ENCODE results near the gene LIMS1. TPM values are rescaled to one million over a fixed set of nuclear protein-coding genes. Genes with fewer than 3 reads are reported as not detected.
"Not testable (repeated sequence)": the region's sequence is repeated elsewhere in the genome, so short reads cannot be mapped to it uniquely, and the experiment has no call there.

Gene LIMS1
- total and polyA plus RNA-seq, 2 experiments from 2014 or later, result 28.6 to 36.9 TPM

DNA sequence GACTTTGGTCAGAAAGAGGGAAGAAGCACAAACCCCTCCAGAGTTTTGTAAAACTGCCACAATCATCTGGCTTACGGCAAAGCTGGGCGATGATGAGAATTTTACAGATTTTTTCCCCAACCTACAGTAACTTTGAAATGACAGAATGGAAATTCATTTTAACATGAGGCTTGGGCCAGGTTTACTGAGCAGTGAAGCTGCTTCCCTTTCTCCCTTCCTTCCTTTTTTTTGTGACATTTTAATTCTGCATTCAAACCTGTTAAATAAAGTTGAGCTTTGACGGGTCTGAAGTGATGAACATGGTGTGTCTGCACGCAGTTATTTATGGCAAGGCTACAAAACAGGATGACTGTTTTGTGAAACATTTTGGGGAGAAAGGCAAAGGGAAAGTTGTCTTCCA lies 123.2 kb downstream of the LIMS1 start:
- ATAC-seq; H3K27ac Mint-ChIP-seq; H3K9me3 Mint-ChIP-seq; H3K4me1 ChIP-seq (ENCODE audit: insufficient read depth); H3K36me3 ChIP-seq (ENCODE audit: insufficient read depth); H3K4me3 ChIP-seq; H3K79me2 ChIP-seq (replicated peaks; ENCODE audit: insufficient read depth); H3F3A ChIP-seq (replicated peaks; ENCODE audit: low read depth); H3K36me3 Mint-ChIP-seq (ENCODE audit: low read depth); H3K4me2 ChIP-seq; DNase-seq (ENCODE audit: low spot score); H3K27ac ChIP-seq (ENCODE audit: low read depth); H3K27me3 Mint-ChIP-seq (ENCODE audit: insufficient read depth, low read depth, poor library complexity); H2AFZ ChIP-seq; H4K20me1 ChIP-seq (replicated peaks; ENCODE audit: insufficient read depth); H3K27me3 ChIP-seq (ENCODE audit: insufficient read depth); H3K4me3 Mint-ChIP-seq; H3K9me2 ChIP-seq (ENCODE audit: insufficient read depth): not testable (repeated sequence)
- peaks cover 19% of the 10 kb centered on the region; the same call in 2 of the 3 replicates for H3K4me1 Mint-ChIP-seq

DNA sequence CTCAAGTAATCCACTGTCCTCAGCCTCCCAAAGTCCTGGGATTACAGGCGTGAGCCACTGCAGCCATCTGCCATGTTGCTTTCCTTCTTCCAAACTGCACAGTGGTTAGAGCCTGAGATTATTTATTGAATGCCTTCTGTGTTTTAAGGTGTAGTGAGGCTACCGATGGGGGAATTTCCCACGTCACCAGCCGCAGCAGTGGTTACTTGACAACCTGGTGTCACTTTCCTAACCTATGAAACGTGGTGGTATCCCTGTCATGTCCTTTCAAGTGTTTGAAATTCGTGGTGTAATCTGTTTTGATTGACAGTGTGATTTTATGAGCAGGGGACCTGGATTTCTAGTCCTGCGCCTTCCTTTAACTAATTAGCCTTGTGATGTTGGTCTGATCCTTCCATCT lies 124.3 kb downstream of the LIMS1 start:
- not testable (repeated sequence) for H3K36me3 ChIP-seq (ENCODE audit: insufficient read depth); H3K27me3 Mint-ChIP-seq (ENCODE audit: insufficient read depth, low read depth, poor library complexity); H3K27me3 ChIP-seq (ENCODE audit: insufficient read depth); H3K4me1 ChIP-seq (ENCODE audit: insufficient read depth); H3K4me2 ChIP-seq; DNase-seq (ENCODE audit: low spot score); H3K79me2 ChIP-seq (replicated peaks; ENCODE audit: insufficient read depth); H3F3A ChIP-seq (replicated peaks; ENCODE audit: low read depth); H2AFZ ChIP-seq; ATAC-seq; H3K36me3 Mint-ChIP-seq (ENCODE audit: low read depth); H4K20me1 ChIP-seq (replicated peaks; ENCODE audit: insufficient read depth); H3K4me3 Mint-ChIP-seq; H3K9me2 ChIP-seq (ENCODE audit: insufficient read depth); H3K27ac ChIP-seq (ENCODE audit: low read depth); H3K27ac Mint-ChIP-seq; H3K9me3 Mint-ChIP-seq; H3K4me3 ChIP-seq
- H3K4me1 Mint-ChIP-seq, result peaks cover 17% of the 10 kb centered on the region; the same call in 2 of the 3 replicates

DNA sequence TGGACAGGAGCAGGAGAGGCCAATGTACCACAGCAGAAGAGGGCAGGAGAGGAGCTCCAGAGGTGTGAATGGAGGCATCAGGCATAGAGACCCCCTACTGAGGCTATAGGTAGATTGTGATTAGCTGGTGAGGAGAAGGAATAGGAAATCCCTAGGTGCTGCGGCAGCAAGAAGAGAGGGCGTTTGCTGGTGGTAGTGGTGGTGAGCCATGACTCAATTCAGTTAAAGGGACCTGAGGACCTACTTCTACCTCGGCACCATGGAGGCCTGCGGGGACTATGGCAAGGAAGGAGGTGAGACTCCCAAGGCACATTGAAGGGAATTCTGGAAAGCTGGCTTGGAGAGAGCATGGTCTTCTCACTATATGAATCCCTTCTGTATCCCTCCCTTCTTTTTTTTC lies 127.2 kb downstream of the LIMS1 start:
- not testable (repeated sequence) for H3K4me3 Mint-ChIP-seq; H4K20me1 ChIP-seq (replicated peaks; ENCODE audit: insufficient read depth); H3K79me2 ChIP-seq (replicated peaks; ENCODE audit: insufficient read depth); ATAC-seq; H3F3A ChIP-seq (replicated peaks; ENCODE audit: low read depth); H2AFZ ChIP-seq; H3K36me3 ChIP-seq (ENCODE audit: insufficient read depth); DNase-seq (ENCODE audit: low spot score); H3K27me3 ChIP-seq (ENCODE audit: insufficient read depth); H3K27me3 Mint-ChIP-seq (ENCODE audit: insufficient read depth, low read depth, poor library complexity); H3K9me3 Mint-ChIP-seq; H3K27ac ChIP-seq (ENCODE audit: low read depth); H3K36me3 Mint-ChIP-seq (ENCODE audit: low read depth); H3K4me2 ChIP-seq; H3K4me3 ChIP-seq; H3K9me2 ChIP-seq (ENCODE audit: insufficient read depth); H3K4me1 ChIP-seq (ENCODE audit: insufficient read depth)
- H3K27ac Mint-ChIP-seq, result 0 out of 2 replicates have a peak overlapping the region, but pooled peaks have one; percentile 75
- H3K4me1 Mint-ChIP-seq, result peaks cover 11% of the 10 kb centered on the region; the same call in 2 of the 3 replicates

DNA sequence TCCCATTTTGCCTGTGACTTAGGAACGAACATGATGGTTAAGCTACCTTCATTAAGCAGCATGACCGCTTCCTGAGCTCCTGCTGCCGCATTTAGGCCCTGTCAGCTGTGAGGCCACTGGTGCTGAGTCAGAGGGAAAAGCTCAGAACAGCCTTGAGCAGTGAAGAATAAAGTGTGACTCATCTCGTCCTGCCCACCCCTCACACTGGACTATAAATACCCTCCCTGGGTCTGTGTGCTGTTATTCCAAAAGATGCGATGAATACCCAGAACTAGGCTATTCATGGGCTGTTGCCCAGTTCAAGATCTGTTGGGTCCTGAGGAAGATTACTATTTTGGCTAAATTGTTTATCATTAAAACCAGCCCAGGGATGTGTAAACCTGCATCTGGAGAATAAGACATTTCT lies 127.9 kb downstream of the LIMS1 start:
- H3K9me3 Mint-ChIP-seq; H3K79me2 ChIP-seq (replicated peaks; ENCODE audit: insufficient read depth); H3K36me3 Mint-ChIP-seq (ENCODE audit: low read depth); H3K9me2 ChIP-seq (ENCODE audit: insufficient read depth); H3F3A ChIP-seq (replicated peaks; ENCODE audit: low read depth); H3K27ac ChIP-seq (ENCODE audit: low read depth); H3K4me3 ChIP-seq; H3K4me3 Mint-ChIP-seq; H2AFZ ChIP-seq; H4K20me1 ChIP-seq (replicated peaks; ENCODE audit: insufficient read depth); DNase-seq (ENCODE audit: low spot score); H3K27me3 ChIP-seq (ENCODE audit: insufficient read depth); H3K4me1 ChIP-seq (ENCODE audit: insufficient read depth); H3K4me2 ChIP-seq; H3K27me3 Mint-ChIP-seq (ENCODE audit: insufficient read depth, low read depth, poor library complexity); H3K36me3 ChIP-seq (ENCODE audit: insufficient read depth): not testable (repeated sequence)
- H3K4me1 Mint-ChIP-seq, result peaks cover 11% of the 10 kb centered on the region; the same call in 2 of the 3 replicates
- H3K27ac Mint-ChIP-seq, result peak overlapping the region; percentile 83
- ATAC-seq, result peak; percentile 72

DNA sequence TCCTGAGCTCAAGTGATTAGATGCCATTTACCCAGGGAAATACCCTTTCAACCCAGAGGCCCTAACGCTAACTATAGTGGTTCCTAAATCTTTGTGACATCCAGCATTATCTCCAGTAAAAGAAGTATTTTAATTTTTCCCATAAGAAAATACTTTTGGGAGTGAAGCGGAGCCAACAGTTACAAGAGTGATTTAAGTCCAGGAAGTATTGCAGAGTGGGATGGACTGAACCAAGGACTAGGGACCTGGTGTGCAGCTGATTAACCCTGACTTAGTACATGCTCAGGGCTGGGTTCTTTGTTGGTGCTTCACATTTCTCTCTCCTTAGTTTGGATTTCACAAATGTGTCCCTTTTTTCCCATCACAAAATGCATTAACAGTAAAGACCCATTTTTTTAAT lies 129.1 kb downstream of the LIMS1 start:
- DNase-seq (ENCODE audit: low spot score); H3K27me3 Mint-ChIP-seq (ENCODE audit: insufficient read depth, low read depth, poor library complexity); H3K27ac ChIP-seq (ENCODE audit: low read depth); H3K36me3 Mint-ChIP-seq (ENCODE audit: low read depth); ATAC-seq; H3K4me3 Mint-ChIP-seq; H3F3A ChIP-seq (replicated peaks; ENCODE audit: low read depth); H3K4me1 ChIP-seq (ENCODE audit: insufficient read depth); H3K27ac Mint-ChIP-seq; H3K9me3 Mint-ChIP-seq; H4K20me1 ChIP-seq (replicated peaks; ENCODE audit: insufficient read depth); H3K9me2 ChIP-seq (ENCODE audit: insufficient read depth); H2AFZ ChIP-seq; H3K79me2 ChIP-seq (replicated peaks; ENCODE audit: insufficient read depth); H3K27me3 ChIP-seq (ENCODE audit: insufficient read depth); H3K4me2 ChIP-seq; H3K4me3 ChIP-seq; H3K36me3 ChIP-seq (ENCODE audit: insufficient read depth): not testable (repeated sequence)
- H3K4me1 Mint-ChIP-seq, result peaks cover 11% of the 10 kb centered on the region; the same call in 2 of the 3 replicates

DNA sequence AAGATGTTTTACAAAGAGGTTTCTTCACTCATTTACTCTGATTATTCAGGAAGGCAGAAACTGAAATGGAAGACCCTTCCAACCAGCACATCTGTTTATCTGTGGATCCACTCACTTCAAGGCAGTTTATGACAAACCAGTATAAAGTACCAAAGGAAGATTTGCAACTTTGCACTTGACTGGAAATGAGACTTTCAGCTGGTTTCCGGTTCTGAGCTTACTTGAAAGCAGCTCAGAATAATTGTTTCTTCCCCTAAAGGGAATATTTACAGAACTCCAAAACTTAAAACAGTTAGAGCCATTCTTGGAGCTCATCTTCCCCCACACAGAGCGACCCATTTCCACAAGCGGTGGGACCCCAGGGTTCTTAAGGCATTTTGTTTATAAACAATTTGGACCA lies 129.8 kb downstream of the LIMS1 start:
- H3K36me3 ChIP-seq (ENCODE audit: insufficient read depth); H4K20me1 ChIP-seq (replicated peaks; ENCODE audit: insufficient read depth); H3K4me1 ChIP-seq (ENCODE audit: insufficient read depth); H2AFZ ChIP-seq; H3K4me2 ChIP-seq; H3K4me3 Mint-ChIP-seq; H3K27me3 ChIP-seq (ENCODE audit: insufficient read depth); DNase-seq (ENCODE audit: low spot score); ATAC-seq; H3K27me3 Mint-ChIP-seq (ENCODE audit: insufficient read depth, low read depth, poor library complexity); H3K9me2 ChIP-seq (ENCODE audit: insufficient read depth); H3K4me3 ChIP-seq; H3F3A ChIP-seq (replicated peaks; ENCODE audit: low read depth); H3K36me3 Mint-ChIP-seq (ENCODE audit: low read depth); H3K79me2 ChIP-seq (replicated peaks; ENCODE audit: insufficient read depth); H3K27ac ChIP-seq (ENCODE audit: low read depth); H3K27ac Mint-ChIP-seq; H3K9me3 Mint-ChIP-seq: not testable (repeated sequence)
- peaks cover 11% of the 10 kb centered on the region; the same call in 2 of the 3 replicates for H3K4me1 Mint-ChIP-seq

DNA sequence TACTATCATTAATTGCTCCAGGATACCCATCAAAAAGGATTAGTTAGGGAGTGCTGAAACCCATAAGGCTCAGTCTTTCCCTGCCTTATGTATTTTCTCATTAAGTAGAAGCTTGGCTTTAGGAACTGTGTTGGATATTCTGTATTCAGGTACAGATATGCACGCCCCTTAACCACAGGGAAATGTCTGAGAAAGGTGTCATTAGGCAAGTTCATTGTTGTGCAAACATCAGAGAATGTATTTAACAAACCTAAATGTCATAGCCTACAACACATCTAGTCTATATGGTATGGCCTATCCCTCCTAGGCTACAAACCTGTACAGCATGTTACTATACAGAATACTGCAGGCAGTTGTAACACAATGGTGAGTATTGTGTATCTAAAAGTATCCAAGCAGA lies 130.7 kb downstream of the LIMS1 start:
- H4K20me1 ChIP-seq (replicated peaks; ENCODE audit: insufficient read depth); DNase-seq (ENCODE audit: low spot score); H3K9me2 ChIP-seq (ENCODE audit: insufficient read depth); H3K27ac ChIP-seq (ENCODE audit: low read depth); H3K27me3 ChIP-seq (ENCODE audit: insufficient read depth); H3K36me3 ChIP-seq (ENCODE audit: insufficient read depth); H3K27ac Mint-ChIP-seq; H3K36me3 Mint-ChIP-seq (ENCODE audit: low read depth); H3K4me3 ChIP-seq; H3K4me2 ChIP-seq; H3K4me3 Mint-ChIP-seq; H3K27me3 Mint-ChIP-seq (ENCODE audit: insufficient read depth, low read depth, poor library complexity); H2AFZ ChIP-seq; ATAC-seq; H3K9me3 Mint-ChIP-seq; H3K79me2 ChIP-seq (replicated peaks; ENCODE audit: insufficient read depth); H3F3A ChIP-seq (replicated peaks; ENCODE audit: low read depth); H3K4me1 ChIP-seq (ENCODE audit: insufficient read depth): not testable (repeated sequence)
- H3K4me1 Mint-ChIP-seq, result peaks cover 11% of the 10 kb centered on the region; the same call in 2 of the 3 replicates

Measured in GM23338 (cell line).